Glutamatergic neuron (in vitro differentiated cells): Measurements from ENCODE around the gene MACROH2A2. TPM values are rescaled to one million over a fixed set of nuclear protein-coding genes. Genes with fewer than 3 reads are reported as not detected.

Experiments used
- DNase-seq: peaks from one replicate; pipeline ENCODE4 v3.0.0; 2022
- H3K27ac Mint-ChIP-seq: one replicate; pipeline ENCODE4 v1.8.0; 2020; ENCODE audit warnings: mild to moderate bottlenecking, mixed read lengths, inconsistent platforms; ENCODE audit not compliant: unreplicated experiment
- H3K27me3 Mint-ChIP-seq: one replicate; pipeline ENCODE4 v1.8.0; 2020; ENCODE audit warnings: mild to moderate bottlenecking, moderate library complexity, mixed read lengths, inconsistent platforms; ENCODE audit not compliant: unreplicated experiment
- H3K36me3 Mint-ChIP-seq: one replicate; pipeline ENCODE4 v1.8.0; 2020; ENCODE audit warnings: mild to moderate bottlenecking, mixed read lengths, inconsistent platforms; ENCODE audit not compliant: unreplicated experiment
- H3K4me1 Mint-ChIP-seq: one replicate; pipeline ENCODE4 v1.8.0; 2020; ENCODE audit warnings: mild to moderate bottlenecking, low read depth, mixed read lengths, inconsistent platforms; ENCODE audit not compliant: unreplicated experiment
- H3K4me3 Mint-ChIP-seq: one replicate; pipeline ENCODE4 v1.8.0; 2020; ENCODE audit warnings: mild to moderate bottlenecking, mixed read lengths, inconsistent platforms; ENCODE audit not compliant: unreplicated experiment
- H3K9me3 Mint-ChIP-seq: one replicate; pipeline ENCODE4 v1.8.0; 2020; ENCODE audit warnings: mild to moderate bottlenecking, moderate library complexity, mixed read lengths, inconsistent platforms; ENCODE audit not compliant: unreplicated experiment
- CTCF ChIP-seq: fragments of 200-600 bp; sonication (generic); IDR thresholded peaks from one replicate; pipeline ENCODE4 v1.5.0; 2021; ENCODE audit not compliant: partially characterized antibody, unreplicated experiment
- total RNA-seq: library from RNA; stranded (reverse); fragmentation: NEBNext Ultra II Directional; extraction: Animal tissue kit (Norgen Biotek cat#: 25700); gene quantifications from one replicate; pipeline ENCODE4 v1.2.1, GENCODE V29; 2021; ENCODE audit not compliant: unreplicated experiment

The MACROH2A2 gene
- total RNA-seq, 1 donor from 2014 or later, result 58.3 TPM

GRCh38 chr10:70137927-70138883, 85.6 kb downstream of the MACROH2A2 start:
- Mint-ChIP-seq H3K4me1 (peaks cover 2% of the 10 kb centered on the region), H3K9me3 (peaks cover 2% of the 10 kb centered on the region), H3K27ac (no peak overlapping the region), H3K36me3 (peaks cover 7% of the 10 kb centered on the region), H3K27me3 (peaks cover 11% of the 10 kb centered on the region), H3K4me3 (no peak overlapping the region)
- no peak for DNase-seq
- TF ChIP-seq CTCF, result no peak

- H3K27me3 Mint-ChIP-seq, result peaks cover 11% of the 10 kb centered on the region
- TF ChIP-seq CTCF, result no peak
- peaks cover 2% of the 10 kb centered on the region for H3K4me1 Mint-ChIP-seq
- no peak for DNase-seq
- peaks cover 7% of the 10 kb centered on the region for H3K36me3 Mint-ChIP-seq
- H3K4me3 Mint-ChIP-seq, result no peak overlapping the region
- H3K9me3 Mint-ChIP-seq, result peaks cover 2% of the 10 kb centered on the region
- no peak overlapping the region for H3K27ac Mint-ChIP-seq
These were observed 86.7 kb downstream of the MACROH2A2 start for GRCh38 chr10:70139151-70139996.

- Mint-ChIP-seq H3K27me3 (peaks cover 13% of the 10 kb centered on the region), H3K9me3 (peaks cover 2% of the 10 kb centered on the region), H3K4me3 (no peak overlapping the region), H3K27ac (no peak overlapping the region), H3K4me1 (peaks cover 2% of the 10 kb centered on the region), H3K36me3 (peaks cover 7% of the 10 kb centered on the region)
- DNase-seq, result no peak
- no peak for TF ChIP-seq CTCF
These were observed 87.3 kb downstream of the MACROH2A2 start for GRCh38 chr10:70139997-70140250.

- Mint-ChIP-seq H3K4me3 (no peak overlapping the region), H3K9me3 (peaks cover 2% of the 10 kb centered on the region), H3K27ac (no peak overlapping the region), H3K4me1 (peaks cover 2% of the 10 kb centered on the region), H3K36me3 (peaks cover 7% of the 10 kb centered on the region), H3K27me3 (peaks cover 10% of the 10 kb centered on the region)
- TF ChIP-seq CTCF, result no peak
- no peak for DNase-seq
These were observed 87.7 kb downstream of the MACROH2A2 start for GRCh38 chr10:70140297-70140696.
